GM18505 (cell line): ENCODE measurements around the gene TNFRSF6B.
"Not testable (repeated sequence)": the region's sequence is repeated elsewhere in the genome, so short reads cannot be mapped to it uniquely, and the experiment has no call there.

ENCODE experiments used
- ATAC-seq: cut with Tn5 transposase; IDR thresholded peaks from one replicate; pipeline ENCODE4 v1.9.1; 2021; ENCODE audit not compliant: unreplicated experiment
- POLR2A ChIP-seq: IDR thresholded peaks from 4 replicates; pipeline ENCODE4 v1.6.1; 2011; ENCODE audit warnings: borderline replicate concordance; ENCODE audit not compliant: insufficient read depth, insufficient read length; ENCODE audit errors: extremely low read depth

Gene TNFRSF6B

DNA sequence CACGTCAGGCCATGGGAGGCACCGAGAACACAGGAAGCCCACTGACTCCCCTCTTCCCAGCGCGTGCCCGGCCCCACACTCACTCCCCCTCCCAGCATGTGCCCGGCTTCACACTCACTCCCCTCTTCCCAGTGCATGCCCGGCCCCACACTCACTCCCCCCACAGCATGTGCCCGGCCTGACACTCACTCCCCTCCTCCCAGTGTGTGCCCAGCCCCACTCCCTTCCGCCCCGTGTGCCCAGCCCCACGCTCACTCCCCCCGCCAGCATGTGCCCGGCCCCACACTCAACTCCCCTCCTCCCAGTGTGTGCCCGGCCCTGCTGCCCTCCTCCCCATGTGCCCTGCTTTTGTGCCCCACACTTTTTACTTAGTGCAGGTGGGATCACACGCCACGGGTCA, 28.6 kb upstream of the TNFRSF6B start:
- no peak for ATAC-seq
- no peak for TF ChIP-seq POLR2A

DNA sequence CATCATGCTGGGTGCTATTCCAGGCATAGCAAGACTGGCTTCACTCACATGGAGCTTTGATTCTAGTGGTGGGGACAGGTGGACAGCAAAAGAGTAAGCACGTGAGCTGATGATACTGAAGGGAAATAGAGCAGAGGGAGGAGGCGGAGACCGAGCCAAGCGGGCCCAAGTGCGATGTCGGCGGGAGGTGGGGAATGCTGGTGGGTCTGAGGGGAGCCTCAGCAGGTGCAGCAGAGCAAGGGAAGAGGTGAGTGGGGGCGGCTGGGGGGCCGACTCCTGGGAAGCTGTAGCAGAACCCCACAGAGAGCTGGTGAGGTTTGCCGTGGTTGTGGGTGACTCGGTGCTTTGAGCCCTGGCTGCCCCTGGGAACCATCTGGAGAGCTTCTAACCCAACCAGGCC, 28.1 kb upstream of the TNFRSF6B start:
- no peak for ATAC-seq
- TF ChIP-seq POLR2A: no peak

DNA sequence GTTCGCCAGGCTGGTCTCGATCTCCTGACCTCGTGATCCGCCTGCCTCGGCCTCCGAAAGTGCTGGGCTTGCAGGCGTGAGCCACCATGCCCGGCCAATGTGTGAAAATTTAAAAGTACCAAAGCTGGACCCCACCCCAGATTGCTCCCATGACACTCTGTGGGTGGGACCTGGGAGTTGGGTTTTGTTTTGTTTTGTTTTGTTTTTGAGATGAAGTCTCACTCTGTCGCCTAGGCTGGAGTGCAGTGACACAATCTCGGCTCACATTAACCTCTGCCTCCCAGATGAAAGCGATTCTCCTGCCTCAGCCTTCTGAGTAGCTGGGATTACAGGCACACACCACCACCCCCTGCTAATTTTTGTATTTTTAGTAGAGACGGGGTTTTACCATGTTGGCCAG, 24.8 kb upstream of the TNFRSF6B start:
- not testable (repeated sequence) for ATAC-seq

DNA sequence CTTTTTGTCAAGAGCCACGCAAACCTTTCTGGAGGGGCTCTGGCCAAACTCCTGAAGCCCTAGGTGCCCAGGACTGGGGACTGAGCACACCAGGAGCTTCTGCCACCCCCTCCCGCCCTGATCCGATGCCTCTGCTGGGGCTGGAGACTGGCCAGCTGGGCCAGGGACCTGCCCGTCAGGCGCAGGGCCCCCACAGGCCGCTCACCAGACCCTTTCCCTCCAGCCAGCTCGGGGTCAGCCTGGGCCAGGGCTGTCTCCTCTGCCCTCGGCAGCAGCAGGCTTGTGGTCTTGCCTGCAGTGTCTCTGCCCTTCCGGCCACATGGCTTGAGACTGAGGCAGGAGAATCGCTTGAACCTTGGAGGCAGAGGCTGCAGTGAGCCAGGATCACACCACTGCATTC, 23.8 kb upstream of the TNFRSF6B start:
- no peak for ATAC-seq

DNA sequence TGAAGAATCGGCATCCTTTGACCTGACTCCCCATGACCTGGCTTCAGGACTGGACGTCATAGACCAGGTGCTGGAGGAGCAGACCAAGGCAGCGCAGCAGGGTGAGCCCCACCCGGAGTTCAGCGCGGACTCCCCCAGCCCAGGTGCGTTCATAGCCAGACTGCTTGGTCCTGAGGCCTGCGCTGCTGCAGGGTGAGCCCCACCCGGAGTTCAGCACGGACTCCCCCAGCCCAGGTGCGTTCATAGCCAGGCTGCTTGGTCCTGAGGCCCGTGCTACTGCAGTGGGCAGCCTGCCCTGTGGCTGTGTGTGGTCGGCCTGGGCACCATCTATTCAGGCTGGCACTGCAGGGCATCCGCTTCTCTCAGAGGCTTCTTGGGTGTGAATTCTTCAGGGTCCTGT, 22.5 kb upstream of the TNFRSF6B start:
- no peak for ATAC-seq
- no peak for TF ChIP-seq POLR2A

More for the DNA sequence above, 23.8 kb upstream of the TNFRSF6B start:
- no peak for TF ChIP-seq POLR2A

DNA sequence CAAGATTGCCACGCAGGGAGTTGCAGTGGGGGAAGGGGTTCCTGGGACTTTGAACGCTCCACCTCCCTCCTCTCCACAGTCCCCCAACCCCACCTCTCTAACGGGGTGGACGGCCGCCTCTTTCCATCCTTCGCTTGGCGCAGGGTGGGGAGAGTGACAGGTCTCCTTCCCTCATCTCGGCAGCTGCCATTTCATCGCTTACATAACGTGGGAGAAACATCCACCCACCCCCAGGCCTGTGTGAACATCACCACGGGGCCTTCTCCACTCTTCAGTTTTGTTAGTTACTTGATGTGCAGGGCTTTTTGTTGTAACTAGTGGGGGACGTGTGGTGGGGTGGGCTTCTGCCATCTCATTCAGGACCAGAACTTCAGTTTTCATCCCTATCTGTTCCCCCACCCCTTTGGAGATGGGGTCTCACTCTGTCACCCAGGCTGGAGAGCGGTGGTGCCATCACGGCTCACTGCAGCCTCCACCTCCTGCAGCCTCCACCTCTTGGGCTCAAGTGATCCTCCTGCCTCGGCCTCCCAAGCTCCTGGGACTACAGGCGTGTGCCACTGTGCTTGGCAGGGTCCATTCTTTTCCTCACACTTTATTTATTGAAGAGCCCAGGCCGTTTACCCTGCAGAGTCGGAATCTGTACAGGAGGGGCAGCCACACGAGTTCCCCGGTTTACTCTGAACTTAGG, 20.6 kb upstream of the TNFRSF6B start:
- TF ChIP-seq POLR2A: no peak
- no peak for ATAC-seq

DNA sequence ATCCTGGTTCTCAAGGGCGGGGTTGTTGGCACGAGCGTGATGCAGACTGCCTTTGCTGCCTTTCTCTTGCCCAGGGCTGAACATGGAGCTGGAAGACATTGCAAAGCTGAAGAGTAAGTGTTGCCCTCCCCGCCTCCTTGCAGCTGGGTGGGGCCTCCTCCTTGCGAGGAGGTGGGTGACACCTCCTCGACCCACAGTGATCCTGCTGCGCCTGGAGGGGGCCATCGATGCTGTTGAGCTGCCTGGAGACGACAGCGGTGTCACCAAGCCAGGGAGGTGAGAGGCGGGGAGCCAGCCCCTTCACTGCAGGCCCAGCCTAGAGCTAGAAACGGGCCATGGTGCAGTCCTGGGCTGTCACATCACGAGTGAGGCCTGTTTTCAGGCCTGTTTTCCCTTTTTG, 18.4 kb upstream of the TNFRSF6B start:
- ATAC-seq: no peak
- no peak for TF ChIP-seq POLR2A

DNA sequence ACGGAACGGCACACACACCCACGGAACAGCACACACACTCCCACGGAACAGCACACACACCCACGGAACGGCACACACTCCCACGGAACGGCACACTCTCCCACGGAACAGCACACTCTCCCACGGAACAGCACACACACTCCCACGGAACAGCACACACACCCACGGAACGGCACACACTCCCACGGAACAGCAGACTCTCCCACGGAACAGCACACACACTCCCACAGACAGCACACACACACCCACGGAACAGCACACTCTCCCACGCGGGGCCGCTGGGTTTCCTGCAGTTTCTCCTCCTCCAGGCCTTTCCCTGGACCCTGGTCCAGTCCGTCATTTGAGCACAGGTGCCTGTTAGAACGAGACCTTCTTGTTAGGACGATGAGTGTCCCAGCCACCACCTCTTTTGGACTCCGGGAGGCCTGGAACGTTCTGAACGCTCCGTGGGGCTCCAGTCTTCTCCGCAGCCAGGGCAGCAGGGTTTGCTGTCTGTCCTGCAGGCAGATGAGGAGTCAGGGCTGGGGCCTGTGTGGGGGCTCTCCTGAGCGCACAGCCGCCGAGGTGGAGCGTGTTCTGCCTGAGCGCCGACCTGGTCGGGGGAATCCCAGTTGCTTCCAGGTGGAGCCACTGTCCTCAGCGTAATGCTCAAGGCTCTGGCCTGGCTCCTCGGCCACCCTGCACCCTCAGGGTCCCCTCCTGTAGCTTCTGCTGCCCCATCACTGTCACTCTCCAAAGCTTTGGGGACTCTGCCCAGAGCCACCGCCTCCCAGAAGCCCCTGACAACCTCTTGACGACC, 17.6 kb upstream of the TNFRSF6B start:
- ATAC-seq: no peak
- no peak for TF ChIP-seq POLR2A

DNA sequence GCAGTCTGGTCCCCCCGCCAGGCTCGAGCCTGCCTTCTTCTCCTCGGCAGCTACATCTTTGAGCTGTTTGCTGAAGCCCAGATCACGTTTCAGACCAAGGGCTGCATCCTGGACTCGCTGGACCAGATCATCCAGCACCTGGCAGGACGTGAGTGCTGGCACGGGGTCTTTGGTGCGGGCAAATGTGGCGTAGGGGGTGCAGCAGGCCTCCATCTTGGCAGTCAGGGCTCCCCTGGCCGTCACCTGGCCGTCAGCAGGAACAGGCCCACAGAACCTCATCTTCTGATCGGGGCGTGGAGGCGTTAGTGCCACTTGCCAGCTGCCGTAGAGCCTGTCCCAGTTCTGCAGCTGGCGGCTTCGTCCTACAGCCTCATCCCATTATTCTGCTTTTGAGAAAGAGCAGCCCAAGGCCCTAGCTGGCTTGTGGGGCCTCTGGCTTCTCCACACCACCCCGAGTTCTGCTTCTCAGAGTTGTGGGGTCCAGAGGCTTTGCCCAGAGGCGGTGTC, 16.6 kb upstream of the TNFRSF6B start:
- no peak for TF ChIP-seq POLR2A
- no peak for ATAC-seq

DNA sequence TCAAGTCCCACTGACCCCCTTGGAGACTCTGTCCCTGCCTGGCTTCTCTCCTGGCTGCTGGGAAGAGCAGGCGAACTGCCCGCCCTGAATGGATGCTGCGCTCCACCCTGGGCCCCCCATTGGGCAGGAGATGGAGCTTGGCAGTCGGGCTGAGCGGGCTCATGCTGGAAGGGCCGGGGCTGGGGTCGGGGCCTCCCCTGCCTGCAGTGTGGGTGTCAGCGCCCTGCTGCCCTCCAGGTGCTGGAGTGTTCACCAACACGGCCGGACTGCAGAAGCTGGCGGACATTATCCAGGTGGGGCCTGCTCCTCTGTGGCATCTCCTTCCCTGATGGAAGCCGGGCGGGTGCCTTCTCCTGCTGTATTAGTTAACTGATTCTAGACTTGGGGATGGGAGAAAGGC, 16.0 kb upstream of the TNFRSF6B start:
- no peak for ATAC-seq
- TF ChIP-seq POLR2A: no peak

DNA sequence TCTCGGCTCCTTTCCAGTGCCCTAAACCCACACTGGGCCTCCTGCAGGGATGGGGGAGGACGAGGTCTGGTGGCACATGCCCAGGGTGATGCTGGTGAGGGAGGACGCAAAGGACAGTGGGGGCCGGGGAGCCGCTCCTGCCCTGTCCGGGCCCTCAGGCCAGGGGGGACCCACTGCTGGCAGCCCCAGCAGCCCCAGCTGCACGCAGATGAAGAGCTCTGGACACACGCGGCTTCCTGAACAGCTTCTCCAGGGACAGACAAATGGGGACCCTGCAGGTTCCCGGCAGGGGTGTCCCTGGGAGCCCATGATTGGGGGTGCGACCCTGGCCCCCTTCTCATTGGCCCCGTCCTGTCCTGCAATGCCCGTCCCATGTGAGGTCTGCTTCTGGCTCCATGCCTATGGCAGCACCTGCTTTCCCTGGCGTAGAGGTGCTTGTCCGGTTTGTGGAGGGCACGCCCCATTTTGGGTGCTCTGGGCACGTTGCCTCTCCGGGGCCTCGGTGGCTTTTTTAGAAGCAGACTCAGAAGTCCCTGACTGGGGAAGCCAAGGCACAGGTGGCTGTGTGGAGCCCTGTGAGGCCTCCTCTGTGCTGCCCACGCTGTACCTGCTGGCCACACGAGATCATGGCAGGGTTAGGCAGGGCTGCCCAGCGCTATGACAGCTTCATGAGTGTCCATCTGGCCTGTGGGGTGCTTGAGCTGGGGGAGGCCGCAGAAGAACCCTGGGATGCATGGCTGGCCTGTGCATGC, 15.4 kb upstream of the TNFRSF6B start:
- ATAC-seq: no peak
- no peak for TF ChIP-seq POLR2A

DNA sequence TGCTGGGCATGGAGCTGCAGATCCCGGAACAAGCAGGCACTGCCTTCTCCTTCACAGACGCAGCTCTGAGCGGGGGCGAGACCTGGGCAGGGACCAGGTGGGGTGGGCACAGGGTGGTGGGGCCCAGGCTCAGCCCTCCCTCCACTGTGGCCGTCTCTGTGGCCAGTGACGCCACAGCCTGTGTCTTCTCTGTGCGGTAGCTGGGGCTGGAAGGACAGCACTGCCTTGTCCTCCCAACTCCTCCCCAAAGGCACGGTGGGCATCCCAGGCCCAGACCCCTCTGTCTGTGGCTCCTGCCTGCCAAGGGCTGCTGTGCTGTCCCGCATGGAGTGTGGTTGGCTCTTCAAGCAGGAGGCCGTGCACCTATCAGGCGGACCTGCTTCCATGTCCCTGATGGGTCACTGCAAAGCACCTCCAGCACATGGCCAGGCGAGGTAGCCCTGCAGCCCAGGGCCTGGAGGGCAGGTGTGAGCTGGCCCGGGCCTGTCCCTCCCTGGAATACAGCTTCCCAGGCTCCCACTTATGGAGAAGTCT, 14.8 kb upstream of the TNFRSF6B start:
- TF ChIP-seq POLR2A: no peak
- no peak for ATAC-seq

DNA sequence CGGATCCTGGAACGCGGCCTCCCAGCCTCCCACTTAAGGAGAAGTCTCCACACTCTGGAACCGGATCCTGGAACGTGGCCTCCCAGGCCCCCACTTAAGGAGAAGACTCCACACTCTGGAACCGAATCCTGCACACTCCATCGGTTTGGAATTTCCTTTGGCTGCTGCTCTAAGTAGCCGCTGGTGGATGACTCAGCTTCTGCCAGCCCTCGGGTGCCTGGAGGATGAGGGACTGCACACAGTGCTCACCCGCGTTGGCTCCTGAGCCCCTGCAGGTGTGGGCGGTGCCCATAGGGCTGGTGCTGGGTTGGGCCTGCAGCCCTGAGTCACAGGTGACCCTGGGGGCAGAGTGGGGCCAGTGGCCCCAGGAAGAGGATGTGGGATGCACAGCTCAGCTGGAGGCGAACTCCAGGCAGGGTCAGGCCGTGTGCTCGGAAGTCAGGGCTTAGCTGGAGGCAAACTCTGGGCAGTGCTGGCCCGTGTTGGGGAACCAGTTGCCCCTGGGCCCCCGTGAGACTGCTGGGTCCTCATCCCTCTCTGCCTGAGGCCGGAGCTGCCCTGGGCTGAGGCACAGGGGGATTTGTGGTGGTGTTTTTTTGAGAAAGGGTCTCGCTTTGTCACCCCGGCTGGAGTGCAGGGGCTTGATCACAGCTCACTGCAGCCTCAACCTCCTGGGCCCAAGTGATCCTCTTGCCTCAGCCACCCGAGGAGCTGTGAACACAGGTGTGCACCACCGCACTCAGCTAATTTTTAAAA, 13.9 kb upstream of the TNFRSF6B start:
- no peak for ATAC-seq
- TF ChIP-seq POLR2A: no peak
